Endothelial cell of umbilical vein (primary cell): ENCODE measurements around the gene MYD88. TPM values are rescaled to one million over a fixed set of nuclear protein-coding genes. Genes with fewer than 3 reads are reported as not detected.

Source experiments
- BruUV-seq: library from RNA; stranded (reverse); fragments of 400-500 nt; replicated peaks from 2 replicates; lab custom pipeline; 2021; lab: Mats Ljungman, UMichigan
- CTCF ChIA-PET: fragments of 300-600, 350-600 bp; sonication (Branson Sonifier 250); formaldehyde crosslinking; loops from one replicate; lab custom pipeline; 2021; ENCODE audit warnings: antibody characterized with exemption, inconsistent platforms; lab: Charles Lee
- POLR2A ChIA-PET: fragments of 300-600, 350-600 bp; sonication (Branson Sonifier 250); formaldehyde crosslinking; loops from one replicate; lab custom pipeline; 2021; ENCODE audit warnings: antibody characterized with exemption, inconsistent platforms; lab: Charles Lee
- DNase-seq: peaks from one replicate; pipeline ENCODE4 v3.0.0-alpha.2; 2011; ENCODE audit warnings: low read depth, low spot score
- FAIRE-seq: peaks from 2 replicates; lab custom pipeline; 2011; peaks lifted over from hg19 to GRCh38; lab: Jason Lieb, UNC
- H2AFZ ChIP-seq: 2 replicates; pipeline ENCODE4 v1.6.0; 2012; ENCODE audit warnings: low read depth, low read length, control low read depth, inconsistent platforms
- H3K27ac ChIP-seq: 2 replicates; pipeline ENCODE4 v1.5.1; 2011; ENCODE audit warnings: low read depth, mild to moderate bottlenecking, control low read depth, low read length, moderate library complexity; ENCODE audit not compliant: insufficient read depth
- H3K27me3 ChIP-seq, 2 experiments: 2 replicates each; pipeline versions ENCODE4 v1.6.0 to v1.6.1; 2011; ENCODE audit warnings: low read length in 2 of 2, mixed read lengths in 1 of 2; ENCODE audit not compliant: control insufficient read depth in 2 of 2, insufficient read depth in 2 of 2
- H3K36me3 ChIP-seq, 2 experiments: 2 replicates in 1 of 2; 3 replicates in 1 of 2; pipeline ENCODE4 v1.5.1; 2011; ENCODE audit warnings: low read length in 2 of 2, mild to moderate bottlenecking in 1 of 2, moderate library complexity in 1 of 2; ENCODE audit not compliant: control insufficient read depth in 2 of 2, insufficient read depth in 2 of 2; ENCODE audit errors: extremely low read depth in 1 of 2
- H3K4me1 ChIP-seq: 3 replicates; pipeline ENCODE4 v1.5.1; 2011; ENCODE audit warnings: mild to moderate bottlenecking, low read length; ENCODE audit not compliant: control insufficient read depth, insufficient read depth; ENCODE audit errors: extremely low read depth
- H3K4me2 ChIP-seq: 2 replicates; pipeline ENCODE4 v1.6.1; 2011; ENCODE audit warnings: low read length, control low read depth, mixed read lengths; ENCODE audit not compliant: insufficient read depth
- H3K4me3 ChIP-seq, 3 experiments: fragments of 200-600 bp in 1 of 3; sonication (generic), shearing (Covaris generic) in 1 of 3; replicated peaks in 1 of 3; 2 replicates each; pipeline ENCODE4 v1.5.1; 2011 to 2016; ENCODE audit warnings: control low read depth in 3 of 3, low read length in 3 of 3, mild to moderate bottlenecking in 2 of 3, inconsistent platforms in 1 of 3, low read depth in 1 of 3, moderate library complexity in 1 of 3; ENCODE audit not compliant: insufficient read depth in 1 of 3
- H3K79me2 ChIP-seq: 2 replicates; pipeline ENCODE4 v1.6.0; 2012; ENCODE audit warnings: low read length, inconsistent platforms; ENCODE audit not compliant: control insufficient read depth, insufficient read depth
- H3K9ac ChIP-seq: replicated peaks from 2 replicates; pipeline ENCODE3; 2011; ENCODE audit warnings: low read length, control low read depth; ENCODE audit not compliant: insufficient read depth; ENCODE audit errors: extremely low read depth
- H3K9me1 ChIP-seq: replicated peaks from 3 replicates; pipeline ENCODE4 v1.6.0; 2011; ENCODE audit warnings: mild to moderate bottlenecking, low read length; ENCODE audit not compliant: control insufficient read depth, insufficient read depth; ENCODE audit errors: extremely low read depth
- H3K9me3 ChIP-seq: replicated peaks from 2 replicates; pipeline ENCODE4 v1.5.1; 2012; ENCODE audit warnings: low read length, inconsistent platforms; ENCODE audit not compliant: control insufficient read depth, insufficient read depth
- H4K20me1 ChIP-seq: replicated peaks from 2 replicates; pipeline ENCODE3; 2011; ENCODE audit warnings: mild to moderate bottlenecking, low read length; ENCODE audit not compliant: control insufficient read depth, insufficient read depth; ENCODE audit errors: extremely low read depth
- EZH2 ChIP-seq: IDR thresholded peaks from 2 replicates; pipeline ENCODE4 v1.6.1; 2012; ENCODE audit warnings: borderline replicate concordance, low read depth, mild to moderate bottlenecking, moderate library complexity, low read length, inconsistent platforms; ENCODE audit not compliant: severe bottlenecking
- FOS ChIP-seq: IDR thresholded peaks from 2 replicates; pipeline ENCODE4 v1.6.1; 2011; ENCODE audit warnings: mild to moderate bottlenecking, low read length, moderate library complexity, borderline replicate concordance; ENCODE audit not compliant: insufficient read depth
- GATA2 ChIP-seq: IDR thresholded peaks from 2 replicates; pipeline ENCODE4 v1.7.0; 2011; ENCODE audit warnings: low read depth, mild to moderate bottlenecking, moderate library complexity, mixed read lengths, low read length; ENCODE audit not compliant: insufficient read length, insufficient read depth
- JUN ChIP-seq: IDR thresholded peaks from 2 replicates; pipeline ENCODE4 v1.6.1; 2011; ENCODE audit warnings: borderline replicate concordance, low read depth; ENCODE audit not compliant: insufficient read length, insufficient read depth
- POLR2AphosphoS5 ChIP-seq: IDR thresholded peaks from 2 replicates; pipeline ENCODE4 v1.6.1; 2012; ENCODE audit warnings: low read depth, mild to moderate bottlenecking, control low read depth, low read length, moderate library complexity; ENCODE audit not compliant: insufficient read depth
- dilution Hi-C: fragments of 300-500 bp; cut with MboI; formaldehyde crosslinking; loops from one replicate; pipeline ENCODE4 v1.15.0; 2019; ENCODE audit warnings: low sequenced_read_pairs; ENCODE audit not compliant: extremely low pct_ligation_motif_present
- intact Hi-C: fragments of 100-400 bp; cut with micrococcal nuclease; formaldehyde crosslinking; loops from one replicate; pipeline ENCODE4 v1.10.0; 2022
- polyA plus RNA-seq, 4 experiments: library from polyadenylated mRNA; depleted of rRNA in 3 of 4; stranded (reverse) in 3 of 4; unstranded in 1 of 4; fragments of >200 nt; gene quantifications; 2 replicates each; pipeline versions ENCODE4 v1.2.1 to v1.2.3, GENCODE V29; 2011 to 2012; ENCODE audit warnings: missing spikeins in 1 of 4
- total RNA-seq: library from RNA; stranded (reverse); gene quantifications from 2 replicates; pipeline ENCODE4 v1.2.3, GENCODE V29; 2021
- TF ChIP-seq, protein P1 (sequence below): IDR thresholded peaks from 2 replicates; pipeline ENCODE4 v1.6.1; 2011; ENCODE audit not compliant: insufficient read depth, insufficient read length

MYD88 gene
- total and polyA plus RNA-seq, 2 donors (not counting 3 experiments of a cell fraction or from before 2014, with no cell fraction given): 35.1 to 55.0 TPM

DNA sequence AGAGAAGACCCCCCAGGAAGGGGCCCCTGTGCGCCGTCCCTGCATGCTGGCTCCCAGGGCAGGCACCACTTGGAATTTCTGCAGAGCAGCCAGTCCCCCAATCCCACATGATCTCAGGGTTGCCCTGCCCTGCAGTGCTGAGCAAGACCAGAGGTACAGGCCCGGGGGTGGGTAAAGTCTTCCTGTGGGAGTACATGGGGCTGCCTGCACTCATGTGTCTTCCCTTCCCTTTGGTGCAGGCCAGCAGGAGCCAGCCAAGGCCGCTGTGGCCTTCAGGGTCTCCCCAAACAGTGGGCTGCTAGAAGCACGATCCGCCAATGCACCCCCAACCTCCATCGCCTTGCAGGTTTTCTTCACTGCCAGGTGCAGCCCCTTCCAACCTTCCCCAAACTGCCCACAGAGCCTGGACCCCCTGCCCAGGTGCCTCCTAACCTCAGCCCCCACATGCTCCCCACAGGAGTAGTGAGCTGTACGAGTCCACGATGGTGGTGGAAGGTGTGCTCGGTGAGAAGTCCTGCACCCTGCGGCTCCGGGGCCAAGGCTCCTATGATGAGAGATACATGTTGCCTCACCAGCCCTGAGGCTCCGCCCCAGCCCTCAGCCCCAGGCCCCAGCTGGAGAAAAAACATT lies 16.5 kb upstream of the MYD88 start:
- H3K27me3 ChIP-seq: no peaks in the 10 kb centered on the region
- H3K9ac ChIP-seq: no peak overlapping the region
- H3K79me2 ChIP-seq: no peaks in the 10 kb centered on the region
- no peak overlapping the region for H3K4me3 ChIP-seq
- no peak overlapping the region for H3K4me2 ChIP-seq
- ChIA-PET CTCF (interaction anchor here (1.3 to 2.0 kb wide), 2 partner anchors 9 to 176 kb away, joined by 3 to 5 read pairs; no protein-coding TSS in a partner anchor), POLR2A (no interaction called here)
- no TSS peak for BruUV-seq
- H3K36me3 ChIP-seq: peaks cover 11 to 27% of the 10 kb centered on the region in 2 experiments
- FAIRE-seq: no peak
- TF ChIP-seq, protein P1, sequence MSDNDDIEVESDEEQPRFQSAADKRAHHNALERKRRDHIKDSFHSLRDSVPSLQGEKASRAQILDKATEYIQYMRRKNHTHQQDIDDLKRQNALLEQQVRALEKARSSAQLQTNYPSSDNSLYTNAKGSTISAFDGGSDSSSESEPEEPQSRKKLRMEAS: no peak
- no peak for TF ChIP-seq FOS
- H3K9me1 ChIP-seq: no peaks in the 10 kb centered on the region
- H3K27ac ChIP-seq: no peak overlapping the region
- H2AFZ ChIP-seq: no peak overlapping the region
- intact Hi-C loops: no loop called here
- no peak for DNase-seq
- H4K20me1 ChIP-seq: no peaks in the 10 kb centered on the region
- no peaks in the 10 kb centered on the region for H3K9me3 ChIP-seq
- dilution Hi-C loops: no loop called here
- no peaks in the 10 kb centered on the region for H3K4me1 ChIP-seq

- no peak for FAIRE-seq
- no TSS peak for BruUV-seq
- Histone ChIP-seq H2AFZ (no peak overlapping the region), H3K4me1 (no peaks in the 10 kb centered on the region), H3K4me2 (no peak overlapping the region), H3K9ac (no peak overlapping the region), H3K27ac (no peak overlapping the region), H4K20me1 (no peaks in the 10 kb centered on the region), H3K79me2 (no peaks in the 10 kb centered on the region), H3K9me1 (no peaks in the 10 kb centered on the region), H3K27me3 (no peaks in the 10 kb centered on the region), H3K4me3 (no peak overlapping the region), H3K36me3 (peaks cover 17 to 34% of the 10 kb centered on the region in 2 experiments), H3K9me3 (no peaks in the 10 kb centered on the region)
- no peak for TF ChIP-seq EZH2
- TF ChIP-seq POLR2AphosphoS5: no peak
- TF ChIP-seq JUN: no peak
- TF ChIP-seq GATA2: no peak
- TF ChIP-seq FOS: no peak
- no peak for DNase-seq
- ChIA-PET POLR2A (no interaction called here), CTCF (interaction anchor here (2.0 kb wide), 1 partner anchor 176 kb away, joined by 5 read pairs; no protein-coding TSS in a partner anchor)
- dilution Hi-C loops: no loop called here
- intact Hi-C loops: no loop called here
Measured at GRCh38 chr3:38122712-38123290, 15.7 kb upstream of the MYD88 start.
